HG03196 (cell line): Measurements from ENCODE around the gene SFXN5.
"Not testable (repeated sequence)": the region's sequence is repeated elsewhere in the genome, so short reads cannot be mapped to it uniquely, and the experiment has no call there.

Experiments
- ATAC-seq: cut with Tn5 transposase; IDR thresholded peaks from one replicate; pipeline ENCODE4 v1.9.1; 2021; ENCODE audit not compliant: unreplicated experiment

SFXN5 gene

GRCh38 chr2:73071360-73072128, at the start of gene SFXN5:
SFXN5 (minus strand) TSS chr2:73071712; CDS start chr2:73071705, 7 bp downstream.
- peak; percentile 87 for ATAC-seq

- not testable (repeated sequence) for ATAC-seq
These were observed 48.2 kb upstream of the SFXN5 start for GRCh38 chr2:73119611-73120239.

- no peak for ATAC-seq
These were observed 45.9 kb upstream of the SFXN5 start for GRCh38 chr2:73117441-73117840.

- ATAC-seq, result no peak
These were observed 44.9 kb upstream of the SFXN5 start for GRCh38 chr2:73116182-73116960.

GRCh38 chr2:73114273-73114867, 42.9 kb upstream of the SFXN5 start:
- ATAC-seq, result no peak

GRCh38 chr2:73112913-73113854, 41.7 kb upstream of the SFXN5 start, which contains the start of gene RAB11FIP5:
RAB11FIP5 (minus strand) TSS chr2:73112948; CDS start chr2:73112777, 171 bp downstream.
- peak; percentile 51 for ATAC-seq

GRCh38 chr2:73112026-73112912, 40.8 kb upstream of the SFXN5 start:
- peak; percentile 12 for ATAC-seq

- ATAC-seq, result no peak
These were observed 39.8 kb upstream of the SFXN5 start for GRCh38 chr2:73111073-73112025.

- no peak for ATAC-seq
These were observed 38.9 kb upstream of the SFXN5 start for GRCh38 chr2:73110168-73111072.

- no peak for ATAC-seq
These were observed 38.1 kb upstream of the SFXN5 start for GRCh38 chr2:73109431-73110167.

- ATAC-seq, result no peak
These were observed 35.9 kb upstream of the SFXN5 start for GRCh38 chr2:73107211-73107926.

- ATAC-seq, result no peak
These were observed 35.3 kb upstream of the SFXN5 start for GRCh38 chr2:73106791-73107190.

- no peak for ATAC-seq
These were observed 34.0 kb upstream of the SFXN5 start for GRCh38 chr2:73105511-73105971.

- ATAC-seq, result no peak
These were observed 33.4 kb upstream of the SFXN5 start for GRCh38 chr2:73104933-73105332.

- ATAC-seq, result no peak
These were observed 31.6 kb upstream of the SFXN5 start for GRCh38 chr2:73103018-73103542.
